Colonic mucosa (tissue), 4 donors: Measurements from ENCODE around the gene LHX5. TPM values are rescaled to one million over a fixed set of nuclear protein-coding genes. Genes with fewer than 3 reads are reported as not detected.

Source experiments
- DNase-seq: peaks from one replicate; pipeline ENCODE4 v3.0.0-alpha.2; 2020
- H3K27ac ChIP-seq: fragments of 200-600 bp; one replicate; pipeline ENCODE4 v1.8.0; 2021
- H3K27me3 ChIP-seq: fragments of 200-600 bp; one replicate; pipeline ENCODE4 v1.8.0; 2021
- H3K36me3 ChIP-seq: fragments of 200-600 bp; one replicate; pipeline ENCODE4 v1.8.0; 2021
- H3K4me1 ChIP-seq: fragments of 200-600 bp; one replicate; pipeline ENCODE4 v1.8.0; 2021; ENCODE audit warnings: mild to moderate bottlenecking
- H3K4me3 ChIP-seq: fragments of 200-600 bp; one replicate; pipeline ENCODE4 v1.8.0; 2021
- H3K9ac ChIP-seq, 2 donors: one replicate each; pipeline ENCODE4 v1.7.0; 2013; ENCODE audit warnings: control low read depth in 2 of 2, low read depth in 2 of 2, low read length in 2 of 2
- H3K9me3 ChIP-seq: fragments of 200-600 bp; one replicate; pipeline ENCODE4 v1.8.0; 2021
- CTCF ChIP-seq: fragments of 200-600 bp; IDR thresholded peaks from one replicate; pipeline ENCODE4 v1.8.0; 2022; ENCODE audit warnings: antibody characterized with exemption, mild to moderate bottlenecking
- intact Hi-C: fragments of 100-400 bp; cut with DNase I; formaldehyde crosslinking; loops from one replicate; pipeline ENCODE4 v1.14.1; 2022
- total RNA-seq, 2 donors: library from RNA; stranded (reverse); fragmentation: NEBNext Ultra II Directional in 1 of 2; extraction: Animal tissue kit (Norgen Biotek cat#: 25700) in 1 of 2; gene quantifications; one replicate each; pipeline ENCODE4 v1.2.1, GENCODE V29; 2021
- donor health status: healthy.
- donor health status: DM: no; HTN: no; CAD: no.
- donor health status: DM: no; HTN: no; CAD: no.

LHX5 gene
- total RNA-seq, 2 donors from 2014 or later = not detected

- H3K4me3 ChIP-seq = peak overlapping the region; percentile 58
- H3K27me3 ChIP-seq = no peaks in the 10 kb centered on the region
- H3K4me1 ChIP-seq = no peaks in the 10 kb centered on the region
- peak overlapping the region; percentile 74 to 90 for H3K9ac ChIP-seq
- intact Hi-C loops = loop anchor here (5.0 kb wide), 1 partner anchor 226 kb away; no protein-coding TSS in a partner anchor
- H3K36me3 ChIP-seq = no peaks in the 10 kb centered on the region
- H3K27ac ChIP-seq = peak overlapping the region; percentile 59
- DNase-seq = no peak
- no peaks in the 10 kb centered on the region for H3K9me3 ChIP-seq
- no peak for TF ChIP-seq CTCF
Observed at GRCh38 chr12:113422886-113423669, 48.6 kb downstream of the LHX5 start.

DNA sequence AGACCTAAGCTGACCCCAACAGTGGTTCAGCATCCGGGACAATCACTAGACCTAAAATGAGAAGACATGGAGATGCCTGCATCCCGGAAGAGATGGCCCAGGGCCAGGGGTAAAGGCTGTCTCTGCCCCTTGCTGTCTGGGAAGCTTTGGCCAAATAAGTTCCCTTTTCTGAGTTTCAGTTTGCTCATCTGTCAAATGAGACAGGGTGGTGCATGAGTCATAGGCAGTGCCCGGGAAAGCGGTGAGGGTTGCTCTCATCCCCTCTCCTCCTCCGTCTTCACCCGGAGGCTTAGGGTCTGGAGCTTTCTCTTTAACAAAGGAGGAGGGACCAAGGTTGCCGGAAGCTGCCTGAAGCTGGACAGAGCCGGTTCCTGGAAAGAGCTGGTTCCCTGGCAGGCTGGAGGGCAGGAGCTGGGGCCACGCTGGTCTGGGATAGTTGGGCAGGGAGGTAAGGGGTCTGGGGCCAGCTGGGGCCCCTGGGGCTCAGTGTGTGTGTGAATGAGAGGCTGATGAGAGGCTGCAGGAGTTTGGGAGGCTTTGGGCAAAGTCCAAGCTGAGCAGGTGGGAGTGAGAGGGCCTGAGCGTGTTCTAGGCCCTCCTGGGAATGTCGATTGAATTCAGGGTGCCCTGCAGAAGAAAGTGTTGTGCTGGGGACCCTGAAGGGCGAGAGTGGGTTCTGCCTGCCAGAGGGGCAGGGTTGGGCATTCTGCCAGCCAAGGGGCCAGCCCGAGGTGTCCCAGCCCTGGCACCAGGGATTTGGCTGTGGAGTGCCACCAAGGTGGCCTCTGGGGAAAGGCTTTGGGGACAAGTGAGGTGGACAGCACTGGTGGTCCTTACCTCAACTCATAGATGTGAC is 49.4 kb downstream of the LHX5 start, which contains the start of gene SDSL:
TSS of gene SDSL (plus strand) at position 351 of the 856 bp plus-strand sequence. CDS start 5,603 bp downstream, outside the sequence.
- peak within 1 kb of the TSS; percentile 59 for H3K27ac ChIP-seq
- H3K4me3 ChIP-seq = peak within 1 kb of the TSS; percentile 58
- no peaks in the 10 kb centered on the region for H3K36me3 ChIP-seq
- H3K9me3 ChIP-seq = no peaks in the 10 kb centered on the region
- no peaks in the 10 kb centered on the region for H3K4me1 ChIP-seq
- intact Hi-C loops = loop anchor here (5.0 kb wide), 1 partner anchor 225 kb away; no protein-coding TSS in a partner anchor
- no peaks in the 10 kb centered on the region for H3K27me3 ChIP-seq
- no peak for TF ChIP-seq CTCF
- peak within 1 kb of the TSS; percentile 74 to 90 for H3K9ac ChIP-seq
- DNase-seq = peak; percentile 83

GRCh38 chr12:113420996-113421595 is 50.6 kb downstream of the LHX5 start:
- H3K27ac ChIP-seq = no peak overlapping the region
- H3K9me3 ChIP-seq = no peaks in the 10 kb centered on the region
- no peak for DNase-seq
- no peak overlapping the region for H3K4me3 ChIP-seq
- no peak for TF ChIP-seq CTCF
- no peaks in the 10 kb centered on the region for H3K27me3 ChIP-seq
- intact Hi-C loops = loop anchor here (5.0 kb wide), 1 partner anchor 224 kb away; no protein-coding TSS in a partner anchor
- H3K36me3 ChIP-seq = no peaks in the 10 kb centered on the region
- H3K9ac ChIP-seq = no peak overlapping the region
- H3K4me1 ChIP-seq = no peaks in the 10 kb centered on the region

DNA sequence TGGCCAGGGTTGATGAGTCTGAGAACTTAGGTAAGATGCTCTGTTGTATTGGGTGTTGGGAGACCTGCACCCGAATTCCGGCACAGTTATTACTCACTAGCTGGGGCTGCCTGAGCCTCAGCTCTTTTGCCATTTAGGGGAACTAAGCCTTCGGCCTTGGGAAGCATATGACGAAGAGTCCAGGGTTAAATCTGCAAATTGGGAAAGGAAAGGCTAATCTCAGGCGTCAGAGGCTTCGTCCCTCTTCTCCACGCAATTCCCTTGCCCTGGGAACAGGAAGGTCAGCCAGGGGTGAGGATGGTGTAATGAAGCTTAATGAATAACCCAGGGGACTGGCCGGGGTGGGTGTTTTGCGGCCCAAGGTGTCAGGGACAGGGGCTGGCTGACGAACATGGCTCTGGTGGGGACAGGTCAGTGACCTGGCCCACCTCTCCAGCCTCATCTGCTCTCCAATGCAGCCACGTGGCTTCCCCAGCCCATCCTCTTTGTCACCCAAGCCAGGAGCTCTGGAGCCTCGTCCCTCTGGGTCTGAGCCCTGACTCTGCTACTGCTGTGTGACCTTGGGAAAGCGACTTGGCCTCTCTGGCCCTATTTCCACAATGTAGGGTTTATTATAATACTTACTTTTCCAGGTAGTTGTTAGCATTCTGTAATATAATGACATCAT is 53.3 kb downstream of the LHX5 start:
- Histone ChIP-seq H3K36me3 (no peaks in the 10 kb centered on the region), H3K27me3 (no peaks in the 10 kb centered on the region), H3K9ac (no peak overlapping the region), H3K9me3 (no peaks in the 10 kb centered on the region), H3K27ac (no peak overlapping the region), H3K4me1 (no peaks in the 10 kb centered on the region), H3K4me3 (no peak overlapping the region)
- TF ChIP-seq CTCF = no peak
- no peak for DNase-seq
- intact Hi-C loops = no loop called here
